Measurements from ENCODE around the gene C1orf21. TPM values are rescaled to one million over a fixed set of nuclear protein-coding genes. Genes with fewer than 3 reads are reported as not detected.

The C1orf21 gene
- total RNA-seq, 2 experiments from 2014 or later, result 4.5 to 4.9 TPM

DNA sequence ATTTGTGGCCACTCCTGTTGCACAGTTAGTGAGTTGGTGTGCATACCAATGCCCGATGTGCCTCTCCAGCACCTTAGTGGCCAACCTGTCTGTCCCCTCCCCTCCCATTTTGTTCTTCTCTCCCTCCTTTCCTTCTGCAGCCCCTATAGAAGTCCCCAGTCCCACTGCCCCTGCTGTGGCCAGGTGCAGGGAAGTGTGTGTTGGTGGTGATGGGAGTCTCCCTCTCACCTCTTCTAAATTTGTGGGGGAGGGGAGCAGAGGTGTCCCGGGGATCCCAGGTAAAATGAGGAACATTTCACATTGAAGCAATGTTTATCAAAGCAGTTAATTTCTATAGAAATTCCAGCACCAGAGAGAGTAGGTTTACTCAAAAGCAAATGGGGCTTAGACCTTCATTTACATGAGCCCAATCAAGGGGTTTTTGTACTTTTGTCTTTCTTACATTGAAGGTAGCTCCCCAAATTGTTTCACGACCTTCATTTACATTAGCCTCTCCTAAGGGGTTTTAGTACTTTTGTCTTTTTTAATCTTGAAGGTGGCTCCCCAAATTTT is 3.0 kb upstream of the C1orf21 start:
- ChIA-PET CTCF (no interaction called here), POLR2A (interaction anchor here (0.6 kb wide), 1 partner anchor 626 kb away, joined by 3 read pairs; no protein-coding TSS in a partner anchor)

DNA sequence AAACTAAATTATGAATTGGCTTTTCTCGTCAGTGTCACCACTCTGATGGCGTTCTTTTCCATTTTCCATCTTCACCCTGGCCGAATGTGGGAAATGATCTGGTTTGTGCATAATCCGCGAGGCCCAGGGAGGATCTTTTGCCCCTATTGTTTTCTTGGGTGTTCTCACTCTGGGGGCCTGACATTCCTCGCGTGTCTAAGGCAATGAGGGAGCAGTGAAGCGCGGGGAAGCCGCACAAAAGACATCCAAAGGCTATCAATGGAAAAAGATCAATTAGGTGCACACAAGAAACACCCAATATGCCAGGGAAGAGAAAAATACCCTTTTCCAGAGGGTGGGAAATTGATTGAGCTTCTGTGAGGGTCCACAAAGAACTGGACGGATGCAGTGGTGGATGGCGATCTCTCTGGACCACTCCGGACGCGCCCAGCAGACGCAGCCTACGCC is 941 bp upstream of the C1orf21 start:
- CTCF ChIA-PET, result no interaction called here
- POLR2A ChIA-PET, result no interaction called here

DNA sequence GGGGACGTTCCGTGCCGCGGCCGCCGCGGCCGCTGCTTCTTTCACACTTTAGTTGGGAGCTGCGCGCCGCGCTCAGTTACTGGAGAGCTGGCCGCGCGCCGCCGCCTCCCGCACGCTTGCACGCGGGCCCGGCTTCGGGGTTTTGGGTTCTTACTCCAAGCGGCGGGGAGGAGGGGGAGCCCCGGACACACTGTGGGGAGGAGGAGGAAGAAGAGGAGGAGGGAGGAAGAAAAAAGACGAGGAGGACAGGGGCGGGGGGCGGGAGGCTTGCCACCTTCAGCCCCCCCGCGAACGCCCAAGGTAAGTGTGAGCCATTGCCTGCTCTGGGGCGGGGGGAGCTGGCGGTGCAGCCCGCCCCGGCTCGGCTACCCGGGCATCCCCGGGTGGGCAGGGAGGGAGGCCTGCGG is 243 bp downstream of the C1orf21 start:
- CTCF ChIA-PET, result interaction anchor here (0.6 to 0.7 kb wide), 3 partner anchors 105 to 1162 kb away, joined by 3 read pairs; no protein-coding TSS in a partner anchor
- POLR2A ChIA-PET, result interaction anchor here (0.5 to 1.0 kb wide), 3 partner anchors 227 to 736 kb away, joined by 3 to 10 read pairs (median 7); no protein-coding TSS in a partner anchor

DNA sequence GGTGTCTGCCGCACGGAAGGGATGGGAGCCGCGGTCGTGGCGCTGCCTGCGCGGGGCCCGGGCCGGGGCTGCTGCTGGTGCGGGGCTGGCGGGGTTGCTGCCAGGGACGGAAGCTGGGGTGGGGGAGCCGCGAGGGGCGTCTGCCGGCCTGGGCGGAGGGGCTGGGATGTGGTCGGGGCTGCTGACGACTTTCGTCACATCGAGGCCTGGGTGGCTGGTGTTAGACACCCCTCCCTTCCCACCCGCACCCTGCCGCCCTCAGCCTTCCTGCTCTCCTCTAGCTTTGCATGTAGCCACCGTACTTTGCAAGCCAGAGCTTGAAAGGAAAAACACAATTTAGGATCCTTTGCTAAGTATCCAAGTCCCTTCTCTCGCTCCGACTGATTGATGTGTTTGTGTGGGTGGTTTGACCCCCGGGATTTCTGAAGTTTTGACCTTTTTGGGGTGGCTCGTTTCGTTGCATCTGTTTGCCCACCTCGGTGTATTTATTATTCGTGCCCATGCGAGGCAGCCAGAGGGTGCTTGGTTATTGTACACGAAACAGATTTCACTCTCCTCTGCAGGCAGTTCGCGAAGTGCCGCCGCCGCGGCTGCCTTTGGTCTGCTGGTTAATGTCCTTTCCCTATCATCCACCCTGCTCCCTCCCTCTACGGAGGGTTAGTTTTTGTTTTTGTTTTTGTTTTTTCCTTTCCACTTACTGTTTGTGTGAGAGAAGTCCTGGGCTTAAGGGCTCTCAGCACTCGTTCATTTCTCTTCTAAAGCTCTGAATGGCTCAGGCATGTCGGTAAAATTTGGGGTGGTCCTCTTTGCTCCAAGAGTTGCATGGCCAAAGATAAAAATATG is 868 bp downstream of the C1orf21 start:
- ChIA-PET POLR2A (interaction anchor here (1.0 kb wide), 1 partner anchor 228 kb away, joined by 3 read pairs; no protein-coding TSS in a partner anchor), CTCF (no interaction called here)

DNA sequence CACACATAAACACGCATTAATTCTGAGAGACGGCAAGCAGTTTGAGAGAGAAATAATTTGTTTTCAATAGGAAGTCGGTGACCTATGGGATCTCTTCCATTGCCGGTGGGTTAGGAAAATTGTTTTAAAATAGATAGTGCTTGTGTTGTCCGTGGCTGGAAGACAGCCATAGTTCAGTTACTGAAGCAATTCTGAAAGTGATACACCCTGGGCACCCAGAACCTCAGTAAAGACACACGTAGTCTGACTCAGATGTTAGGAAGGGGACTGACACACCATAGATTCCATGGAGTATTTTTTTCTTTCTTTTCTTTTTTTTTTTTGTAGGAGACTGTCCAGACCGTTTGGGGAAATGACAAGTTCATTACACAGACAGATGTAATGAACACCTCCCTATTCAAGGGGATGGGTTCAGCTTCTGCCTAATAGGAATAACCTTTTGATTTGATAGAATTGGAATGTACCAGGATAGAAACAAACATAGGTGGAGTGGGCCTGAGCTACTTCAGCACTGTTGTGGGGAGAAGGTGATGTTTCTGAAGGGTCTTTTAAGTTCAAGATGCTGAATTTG is 1.6 kb downstream of the C1orf21 start:
- ChIA-PET CTCF (no interaction called here), POLR2A (no interaction called here)

DNA sequence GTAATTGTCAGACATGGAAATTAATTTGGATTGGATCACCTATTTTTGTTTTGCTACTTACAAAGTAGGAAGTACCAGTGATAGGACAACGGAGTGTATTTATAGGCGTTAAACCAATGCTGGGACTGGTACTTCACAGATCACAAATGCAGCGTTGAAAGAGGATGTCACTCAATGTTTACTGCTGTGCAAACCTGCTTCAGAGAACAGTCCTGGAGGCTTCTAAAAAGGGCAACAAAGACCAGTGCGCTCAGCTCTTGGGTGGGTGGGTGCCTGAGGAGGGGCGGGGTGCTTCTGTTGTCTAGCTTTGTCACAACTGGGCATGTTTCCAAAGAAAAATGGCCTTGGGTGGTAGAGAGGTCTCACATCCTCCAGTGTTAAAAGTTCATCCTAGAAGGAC is 2.1 kb downstream of the C1orf21 start:
- CTCF ChIA-PET, result no interaction called here

DNA sequence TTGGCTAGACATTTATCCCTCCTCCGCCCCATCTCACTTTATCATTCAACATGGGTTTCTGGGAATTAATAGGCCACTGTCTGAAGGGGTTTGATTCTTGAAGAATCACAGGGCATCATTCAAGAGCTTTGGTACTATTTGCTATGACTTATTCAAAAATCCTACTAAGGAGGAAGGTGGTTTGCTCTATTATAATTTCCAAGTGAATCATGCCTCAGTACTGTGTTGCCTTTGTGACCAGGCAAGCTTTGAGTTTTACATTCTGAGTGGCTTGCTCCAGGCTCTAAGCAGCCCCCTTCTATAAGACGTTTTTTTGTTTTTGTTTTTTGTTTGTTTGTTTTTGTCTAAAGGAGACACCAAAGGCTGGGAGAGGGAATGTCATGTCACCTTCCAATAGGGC is 2.6 kb downstream of the C1orf21 start:
- ChIA-PET POLR2A (no interaction called here), CTCF (no interaction called here)

More for the DNA sequence above, 2.1 kb downstream of the C1orf21 start:
- POLR2A ChIA-PET, result no interaction called here

DNA sequence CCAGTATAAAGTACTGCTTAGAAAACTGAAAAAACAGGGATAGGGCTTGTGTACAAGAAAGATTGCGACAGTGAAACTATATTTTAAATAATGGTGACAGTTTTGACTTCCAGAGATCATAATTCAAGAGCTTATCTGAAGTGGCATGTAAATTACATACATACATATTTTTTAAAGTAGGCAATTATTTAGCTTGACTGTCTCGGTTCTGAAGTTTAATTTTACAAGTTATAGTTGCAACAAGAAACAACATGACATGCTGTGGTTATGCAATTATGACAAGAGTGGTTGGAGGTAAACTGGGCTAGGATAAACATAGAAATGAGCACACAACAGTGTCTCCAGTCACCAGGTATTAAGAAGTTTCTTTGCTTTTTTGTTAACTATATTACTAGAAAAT is 4.1 kb downstream of the C1orf21 start:
- ChIA-PET CTCF (no interaction called here), POLR2A (no interaction called here)

DNA sequence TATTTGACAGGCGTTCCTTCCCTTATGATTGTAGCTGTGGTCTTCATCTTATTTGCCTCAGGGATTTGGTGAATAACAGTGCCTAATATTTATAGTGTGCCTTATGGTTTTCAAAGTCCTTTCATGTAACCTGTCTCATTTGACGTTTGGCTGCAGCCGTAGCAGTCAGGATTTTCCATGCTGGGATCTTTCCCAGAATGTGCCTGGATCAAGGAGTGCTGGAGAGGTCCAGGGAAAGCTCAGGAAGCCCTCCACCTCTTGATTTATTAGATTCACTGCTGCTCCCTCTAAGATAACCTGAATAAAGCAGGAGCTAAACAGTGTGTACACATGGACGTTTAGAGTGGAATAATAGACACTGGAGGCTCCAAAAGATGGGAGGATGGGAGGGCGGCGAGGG is 5.2 kb downstream of the C1orf21 start:
- ChIA-PET CTCF (no interaction called here), POLR2A (no interaction called here)

DNA sequence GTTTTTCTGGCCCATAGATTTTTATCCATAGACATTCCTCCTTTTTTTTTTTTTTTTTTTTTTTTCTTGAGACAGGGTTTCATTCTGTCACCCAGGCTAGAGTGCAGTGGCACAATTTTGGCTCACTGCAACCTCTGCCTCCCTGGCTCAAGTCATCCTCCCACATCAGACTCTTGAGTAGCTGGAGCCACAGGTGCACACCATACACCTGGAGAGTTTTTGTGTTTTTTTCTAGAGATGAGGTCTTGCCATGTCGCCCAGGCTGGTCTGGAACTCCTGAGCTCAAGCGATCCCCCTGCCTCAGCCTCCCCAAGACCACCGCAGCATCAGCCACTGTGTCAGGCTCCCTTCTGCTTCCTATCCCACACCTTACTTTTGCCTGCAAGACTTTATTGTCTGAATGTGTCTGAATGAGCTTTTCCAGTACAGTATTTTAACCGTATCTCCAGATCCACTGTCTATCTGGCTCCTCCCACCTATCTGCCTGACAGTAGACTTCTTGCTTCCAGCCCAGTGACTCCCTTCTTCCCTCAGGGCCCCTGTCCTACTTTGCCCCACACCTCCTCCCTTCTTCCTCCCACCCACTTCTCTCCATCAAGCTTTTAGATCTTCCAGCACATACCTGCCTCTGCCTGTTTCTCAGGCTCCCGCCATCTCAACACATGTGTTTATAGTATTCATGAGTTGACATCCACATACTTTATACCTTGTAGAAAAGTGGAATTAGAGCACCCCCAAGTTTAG is 6.1 kb downstream of the C1orf21 start:
- ChIA-PET POLR2A (no interaction called here), CTCF (no interaction called here)

DNA sequence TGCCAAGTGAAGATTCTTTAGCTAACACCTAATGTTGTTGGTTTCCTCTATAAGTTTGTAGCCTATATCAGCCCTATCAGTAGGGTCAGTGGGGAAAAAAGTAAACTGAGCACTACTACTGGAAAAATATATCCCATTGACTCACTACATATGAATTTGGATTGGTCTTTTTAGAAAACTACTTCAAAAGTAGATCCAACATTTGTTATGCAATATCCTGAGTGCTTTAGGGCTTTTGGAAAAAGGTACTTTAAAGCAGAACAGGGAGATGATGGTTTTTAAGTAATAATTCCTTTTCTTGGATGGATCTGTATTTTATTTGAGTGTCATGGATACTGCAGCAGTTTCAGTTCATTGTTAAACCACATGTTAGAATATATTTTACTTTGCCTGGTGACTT is 7.1 kb downstream of the C1orf21 start:
- POLR2A ChIA-PET, result no interaction called here
- CTCF ChIA-PET, result no interaction called here

DNA sequence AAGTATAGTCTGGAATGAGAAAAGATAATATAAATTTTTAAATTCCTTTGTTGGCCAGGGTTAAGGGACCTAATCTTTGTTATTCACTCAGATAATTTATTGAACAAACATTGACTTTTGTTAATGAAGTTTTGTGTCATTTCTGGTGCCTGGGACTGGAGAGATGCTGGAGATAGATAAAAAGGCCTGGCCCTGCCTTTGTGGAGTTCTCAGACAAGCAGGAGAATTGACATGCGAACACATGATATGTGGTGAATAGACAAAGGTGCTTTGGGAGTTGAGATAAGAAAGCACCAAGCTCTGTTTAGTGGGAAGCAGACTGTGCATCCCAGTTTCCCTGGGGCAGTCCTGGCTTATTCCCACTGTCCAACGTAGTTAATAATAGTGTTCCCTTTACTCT is 8.5 kb downstream of the C1orf21 start:
- CTCF ChIA-PET, result no interaction called here
- POLR2A ChIA-PET, result no interaction called here

DNA sequence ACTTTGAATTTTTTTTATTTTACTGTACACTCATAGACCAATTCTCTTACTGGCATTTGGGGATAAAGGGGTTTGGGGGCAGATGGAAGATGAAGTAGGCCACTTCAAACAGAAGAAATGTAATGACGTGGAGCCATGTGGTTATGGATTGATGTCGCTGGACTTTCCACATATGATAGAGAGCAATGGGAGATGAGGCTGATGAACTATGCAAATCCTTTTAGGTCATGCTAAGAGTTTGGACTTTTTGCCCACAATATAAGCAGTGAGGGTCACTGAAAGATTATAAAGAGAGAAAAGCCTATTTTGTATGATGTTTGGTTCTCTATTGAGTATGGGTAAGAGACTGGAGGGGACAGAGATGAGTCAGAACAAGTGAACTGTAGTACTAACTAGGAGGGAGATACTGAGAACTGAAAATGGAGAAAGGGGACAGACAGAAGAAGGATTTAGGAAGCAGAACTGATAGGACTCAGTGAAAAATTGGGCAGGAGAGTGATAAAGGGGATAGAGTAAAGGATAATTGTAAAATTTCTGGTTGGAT is 9.2 kb downstream of the C1orf21 start:
- ChIA-PET POLR2A (no interaction called here), CTCF (no interaction called here)

DNA sequence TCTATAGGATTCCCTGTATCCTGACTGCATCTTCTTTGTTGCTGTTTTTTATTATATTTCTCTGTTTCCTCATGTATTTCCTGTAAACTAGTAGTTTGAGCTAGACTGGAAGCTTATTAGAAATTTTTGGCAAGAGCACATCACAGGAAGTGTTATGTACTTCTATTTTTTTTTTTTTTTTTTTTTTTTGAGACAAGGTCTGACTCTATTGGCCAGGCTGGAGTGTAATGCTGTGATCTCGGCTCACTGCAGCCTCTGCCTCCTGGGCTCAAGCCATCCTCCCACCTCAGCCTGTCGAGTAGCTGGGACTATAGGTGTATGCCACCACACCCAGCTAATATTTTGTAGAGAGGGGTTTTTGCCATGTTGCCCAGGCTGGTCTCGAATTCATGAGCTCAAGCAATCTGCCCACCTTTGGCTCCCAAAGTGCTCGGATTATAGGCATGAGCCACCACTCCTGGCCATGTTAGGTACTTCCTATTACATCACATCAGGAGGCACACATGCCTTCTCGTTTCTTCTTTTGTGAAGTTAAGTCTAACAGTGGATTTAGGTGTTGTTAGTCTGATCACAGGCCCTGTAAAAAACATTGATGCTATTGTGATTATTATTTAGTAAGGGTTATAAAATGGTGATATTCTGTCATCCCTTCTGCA is 12.5 kb downstream of the C1orf21 start:
- ChIA-PET POLR2A (no interaction called here), CTCF (no interaction called here)

DNA sequence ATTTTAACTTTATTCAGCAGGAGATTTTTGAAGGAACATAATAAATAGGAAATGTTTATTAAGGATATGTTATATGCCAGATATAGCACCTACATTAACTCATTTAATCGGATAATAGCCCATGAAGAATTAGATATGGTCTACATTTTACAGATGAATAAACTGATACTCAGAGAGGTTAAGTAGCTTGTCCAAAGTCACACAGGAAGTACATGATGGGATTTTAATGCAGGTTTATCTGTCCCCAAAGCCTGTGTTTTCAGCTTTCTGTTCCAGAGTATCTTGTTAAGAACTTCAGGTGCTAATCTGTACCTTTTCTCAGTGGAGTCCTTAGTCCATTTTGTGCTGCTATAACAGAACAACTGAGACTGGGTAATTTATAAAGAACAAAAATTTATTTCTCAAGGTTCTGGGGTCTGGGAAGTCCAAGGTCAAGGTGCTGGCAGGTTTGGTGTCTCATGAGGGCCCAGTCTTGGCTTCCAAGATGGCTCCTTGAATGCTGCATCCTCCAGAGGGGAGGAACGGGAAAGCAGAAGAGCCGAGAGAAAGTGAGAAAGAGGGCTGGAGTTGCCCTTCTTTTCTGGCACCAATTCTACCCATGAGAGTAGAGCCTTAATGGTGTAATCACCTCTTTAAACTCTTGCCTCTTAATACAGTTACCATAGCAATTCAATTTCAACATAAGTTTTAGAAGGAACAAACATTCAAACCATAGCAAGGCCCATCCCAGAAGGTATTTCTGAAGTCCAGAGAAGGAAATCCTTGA is 17.3 kb downstream of the C1orf21 start:
- CTCF ChIA-PET, result no interaction called here
- POLR2A ChIA-PET, result no interaction called here

DNA sequence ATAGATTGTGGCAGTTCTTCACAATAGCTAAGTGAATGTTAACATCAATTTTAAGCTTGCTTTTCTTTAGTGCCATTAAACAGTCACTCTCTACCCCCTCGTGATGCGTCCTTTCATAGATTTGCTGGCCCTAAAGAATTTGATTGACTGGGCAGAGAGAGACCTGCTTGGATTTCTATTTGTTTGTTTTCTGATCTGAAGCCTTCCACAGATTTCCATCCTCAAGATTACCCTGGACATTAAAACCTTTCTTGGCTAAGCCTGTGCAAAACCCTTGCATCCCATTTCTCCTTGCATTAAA is 17.8 kb downstream of the C1orf21 start:
- ChIA-PET CTCF (no interaction called here), POLR2A (interaction anchor here (0.6 kb wide), 1 partner anchor 1323 kb away, joined by 3 read pairs; no protein-coding TSS in a partner anchor)

DNA sequence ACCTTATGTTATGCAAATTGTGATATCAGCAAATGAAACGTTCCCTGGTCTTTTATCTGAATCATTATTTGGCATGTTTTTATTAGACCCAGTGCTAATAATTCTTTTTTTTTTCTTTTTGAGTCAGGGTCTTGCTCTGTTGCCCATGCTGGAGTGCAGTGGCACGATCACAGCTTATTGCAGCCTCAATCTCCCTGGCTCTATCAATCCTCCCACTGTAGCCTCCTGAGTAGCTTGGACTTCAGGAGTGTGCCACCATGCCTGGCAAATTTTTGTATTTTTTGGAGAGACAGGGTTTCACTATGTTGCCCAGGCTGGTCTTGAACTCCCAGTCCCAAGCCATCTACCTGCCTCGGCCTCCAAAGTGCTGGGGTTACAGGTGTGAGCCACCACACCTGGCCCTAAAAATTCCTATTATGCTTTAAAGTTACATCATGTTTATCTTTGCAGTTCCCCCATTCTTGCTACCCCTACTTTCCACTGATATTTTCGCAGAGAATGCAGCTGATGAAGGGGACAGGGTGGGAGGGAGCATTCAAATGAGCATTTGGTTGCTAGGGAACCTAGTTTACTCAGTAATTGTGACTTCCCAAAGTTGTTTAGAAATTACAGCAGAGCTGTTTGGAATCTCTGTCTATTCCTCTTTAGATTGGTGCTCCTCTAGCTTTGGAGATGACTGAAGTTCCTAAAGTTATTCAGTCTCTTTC is 18.4 kb downstream of the C1orf21 start:
- ChIA-PET CTCF (no interaction called here), POLR2A (interaction anchor here (0.6 kb wide), 1 partner anchor 1324 kb away, joined by 3 read pairs; no protein-coding TSS in a partner anchor)

DNA sequence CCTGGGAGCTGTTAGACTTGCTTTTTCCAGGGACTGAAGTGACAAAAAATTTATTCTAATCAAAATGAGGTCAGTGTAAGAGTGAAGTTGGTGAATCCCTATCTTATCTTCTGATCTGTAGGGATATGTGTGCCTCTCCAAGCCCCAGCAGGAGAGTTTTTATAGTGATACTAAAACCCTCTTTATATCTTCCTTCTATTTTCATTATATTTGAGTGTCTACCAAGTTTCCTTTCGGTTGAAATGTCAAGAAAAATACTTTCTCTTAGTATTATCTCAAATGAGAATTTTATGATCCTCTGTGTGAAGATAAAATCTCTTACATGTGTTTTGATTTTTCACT is 18.9 kb downstream of the C1orf21 start:
- ChIA-PET POLR2A (no interaction called here), CTCF (no interaction called here)

DNA sequence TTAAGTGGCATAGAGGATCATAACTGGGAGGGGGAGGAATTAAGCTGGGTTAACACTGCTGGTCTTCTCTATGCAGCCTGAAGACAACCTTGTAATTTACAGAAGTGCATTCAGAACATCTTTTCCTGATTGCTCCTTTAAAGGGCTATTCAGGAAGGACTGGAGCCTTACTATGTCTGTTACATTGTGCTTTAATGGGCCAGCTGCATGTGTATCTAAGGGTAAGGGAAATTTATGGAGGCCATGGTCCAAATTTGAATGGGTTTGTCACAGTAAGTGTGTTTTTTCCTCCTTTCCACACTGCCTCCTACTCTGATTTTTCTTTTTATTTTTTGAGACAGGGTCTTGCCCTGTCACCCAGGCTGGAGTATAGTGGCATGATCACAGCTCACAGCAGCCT is 19.6 kb downstream of the C1orf21 start:
- ChIA-PET POLR2A (no interaction called here), CTCF (no interaction called here)
